NCI-H345 treated with DMSO at 0.1 percent for 48 hours (cell line): ENCODE measurements around the gene C1orf167.

Experiments used
- DNase-seq: peaks from one replicate; lab custom pipeline; 2025; ENCODE audit not compliant: unreplicated experiment; lab: John Stamatoyannopoulos, UW

Gene C1orf167

GRCh38 chr1:11735854-11736745, 25.9 kb upstream of the C1orf167 start, which contains the start of gene AGTRAP:
TSS of gene AGTRAP (plus strand) at chr1:11736136. CDS start at chr1:11736209, 73 bp downstream.
- peak; percentile 79 for DNase-seq

GRCh38 chr1:11736746-11737639, 25.0 kb upstream of the C1orf167 start:
- DNase-seq: no peak

GRCh38 chr1:11738096-11738495, 23.9 kb upstream of the C1orf167 start:
- DNase-seq: no peak

- no peak for DNase-seq
Measured at GRCh38 chr1:11738783-11739182, 23.2 kb upstream of the C1orf167 start.

GRCh38 chr1:11740258-11741192, 21.5 kb upstream of the C1orf167 start:
- no peak for DNase-seq

GRCh38 chr1:11741482-11741881, 20.5 kb upstream of the C1orf167 start:
- no peak for DNase-seq

GRCh38 chr1:11741919-11742558, 20.0 kb upstream of the C1orf167 start:
- DNase-seq: no peak

GRCh38 chr1:11744287-11744686, 17.7 kb upstream of the C1orf167 start:
- no peak for DNase-seq

- no peak for DNase-seq
Measured at GRCh38 chr1:11746092-11746491, 15.9 kb upstream of the C1orf167 start.

GRCh38 chr1:11746795-11747487, 15.1 kb upstream of the C1orf167 start:
- no peak for DNase-seq

GRCh38 chr1:11748294-11749202, 13.4 kb upstream of the C1orf167 start:
- DNase-seq: no peak

- DNase-seq: no peak
Measured at GRCh38 chr1:11749203-11749689, 12.7 kb upstream of the C1orf167 start.

GRCh38 chr1:11749996-11750395, 12.0 kb upstream of the C1orf167 start:
- DNase-seq: no peak

- DNase-seq: no peak
Measured at GRCh38 chr1:11751087-11751486, 10.9 kb upstream of the C1orf167 start.

GRCh38 chr1:11752359-11753088, 9.5 kb upstream of the C1orf167 start:
- DNase-seq: no peak

GRCh38 chr1:11753555-11754208, 8.3 kb upstream of the C1orf167 start:
- DNase-seq: no peak

GRCh38 chr1:11757047-11757446, 4.9 kb upstream of the C1orf167 start:
- no peak for DNase-seq
